ENCODE data around the gene KIRREL3. TPM values are rescaled to one million over a fixed set of nuclear protein-coding genes. Genes with fewer than 3 reads are reported as not detected.
A peak's percentile ranks its signal among the peaks of the same experiment; 100 is the strongest.

Gene KIRREL3
- total RNA-seq, 1 donor from 2014 or later = 0.26 TPM

DNA sequence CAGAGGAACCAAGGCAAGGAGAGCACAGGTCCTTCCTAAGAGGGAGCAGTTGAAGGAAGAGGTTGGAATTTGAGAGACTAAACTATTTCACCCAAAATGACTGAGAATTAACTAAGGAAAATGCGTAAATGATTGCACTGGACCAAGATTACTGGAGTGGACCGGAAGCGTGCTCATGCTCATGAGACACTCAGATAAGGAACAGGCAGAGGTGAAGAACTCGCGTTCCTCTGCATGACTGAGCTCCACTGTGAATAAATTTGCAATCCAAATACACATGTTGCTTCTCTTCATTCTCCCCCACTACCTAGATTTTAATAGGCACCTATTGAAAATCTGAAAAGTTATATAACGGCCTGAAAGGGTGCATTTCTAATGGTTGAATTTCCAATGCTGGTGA, 207.0 kb downstream of the KIRREL3 start:
- no peak overlapping the region for H3K27ac Mint-ChIP-seq
- H3K27me3 Mint-ChIP-seq = peaks cover 87% of the 10 kb centered on the region
- H3K4me1 Mint-ChIP-seq (ENCODE audit: low read depth) = no peaks in the 10 kb centered on the region
- TF ChIP-seq, protein P1, sequence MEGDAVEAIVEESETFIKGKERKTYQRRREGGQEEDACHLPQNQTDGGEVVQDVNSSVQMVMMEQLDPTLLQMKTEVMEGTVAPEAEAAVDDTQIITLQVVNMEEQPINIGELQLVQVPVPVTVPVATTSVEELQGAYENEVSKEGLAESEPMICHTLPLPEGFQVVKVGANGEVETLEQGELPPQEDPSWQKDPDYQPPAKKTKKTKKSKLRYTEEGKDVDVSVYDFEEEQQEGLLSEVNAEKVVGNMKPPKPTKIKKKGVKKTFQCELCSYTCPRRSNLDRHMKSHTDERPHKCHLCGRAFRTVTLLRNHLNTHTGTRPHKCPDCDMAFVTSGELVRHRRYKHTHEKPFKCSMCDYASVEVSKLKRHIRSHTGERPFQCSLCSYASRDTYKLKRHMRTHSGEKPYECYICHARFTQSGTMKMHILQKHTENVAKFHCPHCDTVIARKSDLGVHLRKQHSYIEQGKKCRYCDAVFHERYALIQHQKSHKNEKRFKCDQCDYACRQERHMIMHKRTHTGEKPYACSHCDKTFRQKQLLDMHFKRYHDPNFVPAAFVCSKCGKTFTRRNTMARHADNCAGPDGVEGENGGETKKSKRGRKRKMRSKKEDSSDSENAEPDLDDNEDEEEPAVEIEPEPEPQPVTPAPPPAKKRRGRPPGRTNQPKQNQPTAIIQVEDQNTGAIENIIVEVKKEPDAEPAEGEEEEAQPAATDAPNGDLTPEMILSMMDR (IDR thresholded peaks at IDR 0.05; ENCODE audit: unreplicated experiment) = no peak
- H3K36me3 Mint-ChIP-seq (ENCODE audit: insufficient read depth) = no peaks in the 10 kb centered on the region
- DNase-seq (ENCODE audit: low spot score, unreplicated experiment) = no peak
- H3K9me3 Mint-ChIP-seq (ENCODE audit: low read depth) = no peaks in the 10 kb centered on the region
- no peak overlapping the region for H3K4me3 Mint-ChIP-seq (ENCODE audit: low read depth)

DNA sequence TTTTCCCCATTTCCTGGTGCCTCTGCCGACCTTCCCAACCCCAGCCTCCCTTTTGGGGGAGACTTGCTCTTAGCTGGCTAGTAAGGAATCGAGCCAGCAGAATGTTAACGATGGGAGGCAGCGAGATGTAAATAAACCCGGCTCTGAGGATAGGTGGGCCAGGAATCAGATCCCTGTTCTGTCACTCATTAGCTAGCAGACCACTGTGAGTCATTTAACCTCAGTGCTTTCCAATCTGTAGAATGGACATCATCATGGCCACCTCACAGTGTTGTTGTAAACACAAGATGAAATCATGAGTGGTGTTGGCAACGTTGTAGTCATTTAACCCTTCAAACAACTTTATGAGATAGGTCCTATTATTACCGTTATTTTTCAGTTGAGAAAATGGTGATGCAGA, 208.6 kb downstream of the KIRREL3 start:
- Mint-ChIP-seq H3K27me3 (peaks cover 87% of the 10 kb centered on the region), H3K27ac (no peak overlapping the region), H3K4me1 (ENCODE audit: low read depth) (no peaks in the 10 kb centered on the region), H3K9me3 (ENCODE audit: low read depth) (no peaks in the 10 kb centered on the region), H3K36me3 (ENCODE audit: insufficient read depth) (no peaks in the 10 kb centered on the region), H3K4me3 (ENCODE audit: low read depth) (no peak overlapping the region)
- TF ChIP-seq, protein P1 (IDR thresholded peaks at IDR 0.05; ENCODE audit: unreplicated experiment) = no peak
- DNase-seq (ENCODE audit: low spot score, unreplicated experiment) = no peak

DNA sequence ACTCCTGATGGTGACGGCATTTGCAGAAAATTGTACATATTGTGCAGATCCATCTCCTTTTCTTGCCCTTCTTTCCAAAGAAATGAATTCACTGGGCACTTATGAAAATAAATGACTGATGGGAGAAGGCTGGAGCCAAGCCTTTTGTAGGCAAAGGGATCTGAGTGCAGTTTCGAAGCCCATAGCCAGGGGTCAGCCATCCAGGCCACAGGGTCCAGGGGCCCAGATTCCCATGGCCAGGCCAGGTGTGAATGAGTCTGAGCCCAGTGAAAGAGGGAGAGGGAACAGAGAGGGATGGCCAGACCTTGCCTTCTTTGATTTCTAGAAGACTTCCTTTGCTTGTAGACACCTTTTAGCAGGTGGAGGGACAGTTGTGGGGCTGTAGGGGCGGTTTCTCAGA, 209.1 kb downstream of the KIRREL3 start:
- TF ChIP-seq, protein P1 (IDR thresholded peaks at IDR 0.05; ENCODE audit: unreplicated experiment) = peak; percentile 38
- Mint-ChIP-seq H3K36me3 (ENCODE audit: insufficient read depth) (no peaks in the 10 kb centered on the region), H3K27ac (no peak overlapping the region), H3K9me3 (ENCODE audit: low read depth) (no peaks in the 10 kb centered on the region), H3K4me3 (ENCODE audit: low read depth) (no peak overlapping the region), H3K4me1 (ENCODE audit: low read depth) (no peaks in the 10 kb centered on the region), H3K27me3 (peaks cover 87% of the 10 kb centered on the region)
- no peak for DNase-seq (ENCODE audit: low spot score, unreplicated experiment)

DNA sequence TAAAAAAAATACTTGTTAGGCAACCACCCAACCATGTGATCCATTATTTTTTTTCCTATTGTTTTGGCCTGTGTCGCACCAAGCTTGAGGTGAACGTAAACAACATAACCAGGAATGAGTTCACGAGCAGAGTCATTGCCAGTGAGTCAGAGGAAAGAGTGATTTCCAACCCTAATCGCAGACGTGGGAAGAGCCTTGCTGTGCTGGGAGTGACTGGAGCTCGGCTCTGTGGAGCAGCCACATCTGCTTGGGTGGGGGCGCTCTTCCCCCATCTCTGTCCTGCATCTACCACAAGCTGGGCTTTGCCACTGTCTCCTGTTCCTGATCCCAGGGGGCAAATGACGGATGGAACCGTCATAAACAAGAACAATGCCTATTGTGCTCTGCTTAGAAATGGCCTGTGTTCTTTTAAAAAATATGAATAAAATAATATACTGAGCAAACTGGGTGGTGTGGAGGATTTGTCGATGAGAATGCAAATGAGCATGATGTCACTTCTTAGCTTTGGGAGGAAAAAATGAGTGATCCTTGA, 210.0 kb downstream of the KIRREL3 start:
- TF ChIP-seq, protein P1 (IDR thresholded peaks at IDR 0.05; ENCODE audit: unreplicated experiment) = no peak
- H3K4me3 Mint-ChIP-seq (ENCODE audit: low read depth) = no peak overlapping the region
- DNase-seq (ENCODE audit: low spot score, unreplicated experiment) = no peak

DNA sequence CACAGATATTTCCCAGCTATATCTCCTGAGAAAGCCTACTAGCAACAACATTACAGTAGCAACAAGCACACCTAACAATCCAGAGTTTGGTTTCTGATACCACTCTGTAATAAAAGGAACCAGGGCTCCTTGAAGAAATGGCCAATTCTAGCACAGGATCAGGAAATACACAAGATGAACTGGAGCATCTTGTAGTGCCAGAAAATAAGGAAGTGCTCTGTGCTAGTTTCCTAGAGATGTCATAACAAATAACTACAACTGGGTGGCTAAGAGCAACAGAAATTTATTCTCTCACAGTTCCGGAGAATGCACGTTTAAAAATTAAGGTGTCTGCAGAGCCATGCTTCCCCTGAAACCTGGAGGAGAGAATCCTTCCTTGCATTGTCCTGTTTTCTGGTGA, 217.8 kb downstream of the KIRREL3 start:
- Mint-ChIP-seq H3K9me3 (ENCODE audit: low read depth) (no peaks in the 10 kb centered on the region), H3K27ac (no peak overlapping the region), H3K4me1 (ENCODE audit: low read depth) (no peaks in the 10 kb centered on the region), H3K27me3 (peaks cover 85% of the 10 kb centered on the region), H3K36me3 (ENCODE audit: insufficient read depth) (no peaks in the 10 kb centered on the region), H3K4me3 (ENCODE audit: low read depth) (no peak overlapping the region)
- TF ChIP-seq, protein P1 (IDR thresholded peaks at IDR 0.05; ENCODE audit: unreplicated experiment) = no peak
- no peak for DNase-seq (ENCODE audit: low spot score, unreplicated experiment)

More for the DNA sequence above, 210.0 kb downstream of the KIRREL3 start:
- Mint-ChIP-seq H3K9me3 (ENCODE audit: low read depth) (no peaks in the 10 kb centered on the region), H3K27ac (no peak overlapping the region), H3K36me3 (ENCODE audit: insufficient read depth) (no peaks in the 10 kb centered on the region), H3K27me3 (peaks cover 81% of the 10 kb centered on the region), H3K4me1 (ENCODE audit: low read depth) (no peaks in the 10 kb centered on the region)

All from progenitor cell of endocrine pancreas (in vitro differentiated cells).